ENCODE data around the gene LYPD4. TPM values are rescaled to one million over a fixed set of nuclear protein-coding genes. Genes with fewer than 3 reads are reported as not detected.

The LYPD4 gene
- total RNA-seq, 1 experiment from 2014 or later = not detected

GRCh38 chr19:41888926-41889325 lies 44.4 kb upstream of the LYPD4 start:
- H3F3A ChIP-seq (ENCODE audit: low read length, unreplicated experiment) = no peaks in the 10 kb centered on the region
- peaks cover 32% of the 10 kb centered on the region for H3K4me1 ChIP-seq (ENCODE audit: insufficient read depth, low read length)
- H3K9me3 ChIP-seq (ENCODE audit: low read length) = no peaks in the 10 kb centered on the region
- H3K4me3 ChIP-seq (ENCODE audit: low read length) = no peak overlapping the region
- H3K9ac ChIP-seq (ENCODE audit: low read length) = no peak overlapping the region
- intact Hi-C loops (cut with micrococcal nuclease) = loop anchor here (5.0 kb wide), 2 partner anchors 48 to 68 kb away; partner anchors contain the start of gene RABAC1
- H3K79me2 ChIP-seq (ENCODE audit: low read length) = peaks cover 38% of the 10 kb centered on the region
- no peak for TF ChIP-seq EZH2 (IDR thresholded peaks at IDR 0.05; ENCODE audit: low read length, unreplicated experiment)
- TF ChIP-seq, protein P1, sequence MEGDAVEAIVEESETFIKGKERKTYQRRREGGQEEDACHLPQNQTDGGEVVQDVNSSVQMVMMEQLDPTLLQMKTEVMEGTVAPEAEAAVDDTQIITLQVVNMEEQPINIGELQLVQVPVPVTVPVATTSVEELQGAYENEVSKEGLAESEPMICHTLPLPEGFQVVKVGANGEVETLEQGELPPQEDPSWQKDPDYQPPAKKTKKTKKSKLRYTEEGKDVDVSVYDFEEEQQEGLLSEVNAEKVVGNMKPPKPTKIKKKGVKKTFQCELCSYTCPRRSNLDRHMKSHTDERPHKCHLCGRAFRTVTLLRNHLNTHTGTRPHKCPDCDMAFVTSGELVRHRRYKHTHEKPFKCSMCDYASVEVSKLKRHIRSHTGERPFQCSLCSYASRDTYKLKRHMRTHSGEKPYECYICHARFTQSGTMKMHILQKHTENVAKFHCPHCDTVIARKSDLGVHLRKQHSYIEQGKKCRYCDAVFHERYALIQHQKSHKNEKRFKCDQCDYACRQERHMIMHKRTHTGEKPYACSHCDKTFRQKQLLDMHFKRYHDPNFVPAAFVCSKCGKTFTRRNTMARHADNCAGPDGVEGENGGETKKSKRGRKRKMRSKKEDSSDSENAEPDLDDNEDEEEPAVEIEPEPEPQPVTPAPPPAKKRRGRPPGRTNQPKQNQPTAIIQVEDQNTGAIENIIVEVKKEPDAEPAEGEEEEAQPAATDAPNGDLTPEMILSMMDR (conservative IDR thresholded peaks at IDR 0.05; ENCODE audit: low read depth, low read length) = no peak
- TF ChIP-seq EZH2phosphoT487 (IDR thresholded peaks at IDR 0.05; ENCODE audit: borderline replicate concordance, low read length) = no peak
- H3K27ac ChIP-seq (ENCODE audit: low read length) = no peak overlapping the region
- no TSS peak for BruUV-seq (replicated peaks)
- no peaks in the 10 kb centered on the region for H3K9me2 ChIP-seq (replicated peaks; ENCODE audit: low read length)
- peaks cover 6% of the 10 kb centered on the region for H3K36me3 ChIP-seq (ENCODE audit: low read depth, low read length)
- H4K20me1 ChIP-seq (ENCODE audit: low read length) = no peaks in the 10 kb centered on the region
- H3K4me2 ChIP-seq (ENCODE audit: low read length) = no peak overlapping the region
- ChIA-PET POLR2A (ENCODE audit: unreplicated experiment) (no interaction called here), CTCF (no interaction called here)
- DNase-seq (no peak), ATAC-seq (no peak)
- no peaks in the 10 kb centered on the region for H3K27me3 ChIP-seq (ENCODE audit: low read length)
- no peak overlapping the region for H2AFZ ChIP-seq (ENCODE audit: low read length)

GRCh38 chr19:41887711-41888382 lies 43.4 kb upstream of the LYPD4 start:
- CTCF ChIA-PET = interaction anchor here (1.6 kb wide), 1 partner anchor 42 kb away, joined by 4 read pairs; no protein-coding TSS in a partner anchor
- Histone ChIP-seq H3K9me3 (ENCODE audit: low read length) (no peaks in the 10 kb centered on the region), H3K27ac (ENCODE audit: low read length) (peak overlapping the region; percentile 87), H3K4me3 (ENCODE audit: low read length) (peak overlapping the region; percentile 41), H3K4me1 (ENCODE audit: insufficient read depth, low read length) (peaks cover 32% of the 10 kb centered on the region), H3K4me2 (ENCODE audit: low read length) (peak overlapping the region; percentile 82), H3K27me3 (ENCODE audit: low read length) (no peaks in the 10 kb centered on the region), H2AFZ (ENCODE audit: low read length) (no peak overlapping the region), H3K9ac (ENCODE audit: low read length) (peak overlapping the region; percentile 73), H3K9me2 (replicated peaks; ENCODE audit: low read length) (no peaks in the 10 kb centered on the region), H3F3A (ENCODE audit: low read length, unreplicated experiment) (no peaks in the 10 kb centered on the region), H4K20me1 (ENCODE audit: low read length) (no peaks in the 10 kb centered on the region), H3K79me2 (ENCODE audit: low read length) (peaks cover 45% of the 10 kb centered on the region), H3K36me3 (ENCODE audit: low read depth, low read length) (peaks cover 6% of the 10 kb centered on the region)
- intact Hi-C loops (cut with micrococcal nuclease) = loop anchor here (5.0 kb wide), 2 partner anchors 49 to 69 kb away; partner anchors contain the start of gene RABAC1
- ATAC-seq = peak; percentile 74
- POLR2A ChIA-PET (ENCODE audit: unreplicated experiment) = interaction anchor here (0.6 kb wide), 1 partner anchor 232 kb away, joined by 10 read pairs; no protein-coding TSS in a partner anchor
- TF ChIP-seq, protein P1 (conservative IDR thresholded peaks at IDR 0.05; ENCODE audit: low read depth, low read length) = peak; percentile 63
- TF ChIP-seq EZH2 (IDR thresholded peaks at IDR 0.05; ENCODE audit: low read length, unreplicated experiment) (no peak), EZH2phosphoT487 (IDR thresholded peaks at IDR 0.05; ENCODE audit: borderline replicate concordance, low read length) (no peak)
- no TSS peak for BruUV-seq (replicated peaks)
- DNase-seq = peak; percentile 95
